ENCODE measurements around the gene MSI2.

- no peak for TF ChIP-seq CTCF (IDR thresholded peaks at IDR 0.05)
- TF ChIP-seq POLR2A (IDR thresholded peaks at IDR 0.05), result no peak
Observed at GRCh38 chr17:57605675-57606105, 349.4 kb downstream of the MSI2 start.
